GM19023 (cell line): ENCODE results near the gene STARD3.

Experiments used
- ATAC-seq: cut with Tn5 transposase; IDR thresholded peaks from one replicate; pipeline ENCODE4 v1.9.1; 2021; ENCODE audit warnings: mild to moderate bottlenecking, moderate library complexity; ENCODE audit not compliant: unreplicated experiment

STARD3 gene

DNA sequence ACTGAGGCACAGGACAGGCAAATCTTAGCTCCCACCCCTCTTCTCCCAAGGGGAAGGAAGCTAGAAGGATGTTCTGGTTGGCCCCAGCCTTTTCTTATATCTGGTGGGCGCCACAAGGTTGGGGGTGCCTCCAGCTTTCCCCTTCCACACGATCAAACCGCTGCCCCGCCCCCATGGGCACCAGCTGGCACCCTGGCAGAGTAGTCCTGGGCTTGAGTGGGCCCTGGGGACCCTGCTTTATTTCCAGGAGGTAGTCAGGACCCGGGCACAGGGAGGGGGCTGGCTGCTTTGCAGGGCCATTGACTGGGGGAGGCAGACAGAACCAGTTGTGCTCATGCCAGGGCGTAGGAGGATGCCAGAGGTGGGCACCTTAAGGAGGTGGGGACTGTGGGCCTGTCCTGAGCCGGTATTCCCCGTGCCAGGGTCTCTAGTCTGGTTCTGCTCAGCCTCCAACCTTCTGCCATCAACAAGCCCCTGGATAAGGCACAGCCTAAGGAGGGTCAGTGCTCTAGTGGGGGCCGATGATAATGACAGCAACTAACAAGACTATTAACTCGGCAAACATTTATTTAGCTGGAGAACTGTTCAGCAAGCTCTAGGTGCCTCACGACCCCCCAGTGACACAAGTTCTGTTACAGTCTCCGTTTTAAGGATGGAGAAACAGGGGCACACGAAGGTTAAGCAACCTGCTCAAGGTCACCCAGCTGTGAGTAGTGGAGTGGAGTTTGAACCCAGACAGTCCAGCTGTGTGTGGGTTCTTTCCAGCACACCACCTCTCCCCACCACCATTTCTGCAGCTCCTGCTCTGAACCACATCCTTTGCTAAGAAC lies 17.8 kb upstream of the STARD3 start:
- ATAC-seq = no peak

DNA sequence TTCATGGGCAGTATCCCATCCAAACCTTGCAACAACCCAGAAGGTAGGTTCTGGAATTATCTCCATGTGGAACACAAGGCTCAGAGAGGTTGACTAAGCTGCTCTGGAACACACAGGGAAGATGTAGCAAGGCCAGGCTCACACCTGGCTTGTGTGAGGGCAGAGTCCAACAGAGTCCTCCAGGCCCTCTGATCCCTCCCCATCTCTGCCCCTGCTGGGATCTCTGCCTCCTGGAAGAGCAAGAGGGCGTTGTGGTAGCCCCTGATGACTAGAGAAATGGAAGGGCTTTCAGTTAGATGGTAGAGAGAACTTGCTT lies 17.2 kb upstream of the STARD3 start:
- no peak for ATAC-seq

DNA sequence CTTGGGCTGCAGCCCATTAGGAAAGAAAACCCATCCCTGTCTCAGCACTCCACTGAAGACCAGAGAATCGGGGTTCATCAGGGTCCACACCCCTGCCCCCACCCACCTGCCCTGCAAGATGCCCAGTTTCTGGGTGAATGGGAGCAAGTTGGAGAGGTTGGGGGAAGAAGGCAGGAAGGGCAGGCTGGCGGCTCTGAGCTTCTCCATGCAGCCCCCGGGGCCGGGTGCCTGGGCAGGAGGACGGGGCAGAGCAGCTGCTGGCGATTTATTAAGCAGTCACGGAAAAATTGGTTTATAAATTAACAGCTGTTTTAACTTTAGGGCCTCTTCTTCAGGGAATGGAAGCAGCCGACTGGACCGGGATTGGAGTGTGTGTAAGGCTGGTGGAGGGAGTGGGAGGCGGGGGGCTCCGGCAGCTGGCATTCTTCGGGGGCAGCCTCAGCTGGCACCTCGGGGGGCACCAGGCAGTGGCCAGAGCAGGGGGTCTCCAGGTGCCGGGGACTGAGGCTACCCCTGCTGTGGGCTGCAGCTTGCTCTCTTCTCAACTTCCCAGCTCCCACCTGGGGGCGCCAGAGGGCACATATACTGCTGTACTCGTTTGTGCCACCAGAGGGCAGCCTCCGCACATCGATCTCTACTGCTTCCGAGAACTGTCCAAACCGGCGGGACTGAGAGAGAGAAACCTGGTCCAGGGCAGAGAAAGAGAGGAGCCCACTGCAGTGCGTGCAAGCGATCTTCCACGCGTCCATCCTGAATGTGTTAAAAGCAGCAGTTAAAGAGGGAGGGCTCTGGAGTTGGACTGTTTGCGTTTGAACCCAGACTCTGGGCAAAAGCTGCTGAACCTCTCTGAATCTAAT lies 15.2 kb upstream of the STARD3 start:
- ATAC-seq = no peak

DNA sequence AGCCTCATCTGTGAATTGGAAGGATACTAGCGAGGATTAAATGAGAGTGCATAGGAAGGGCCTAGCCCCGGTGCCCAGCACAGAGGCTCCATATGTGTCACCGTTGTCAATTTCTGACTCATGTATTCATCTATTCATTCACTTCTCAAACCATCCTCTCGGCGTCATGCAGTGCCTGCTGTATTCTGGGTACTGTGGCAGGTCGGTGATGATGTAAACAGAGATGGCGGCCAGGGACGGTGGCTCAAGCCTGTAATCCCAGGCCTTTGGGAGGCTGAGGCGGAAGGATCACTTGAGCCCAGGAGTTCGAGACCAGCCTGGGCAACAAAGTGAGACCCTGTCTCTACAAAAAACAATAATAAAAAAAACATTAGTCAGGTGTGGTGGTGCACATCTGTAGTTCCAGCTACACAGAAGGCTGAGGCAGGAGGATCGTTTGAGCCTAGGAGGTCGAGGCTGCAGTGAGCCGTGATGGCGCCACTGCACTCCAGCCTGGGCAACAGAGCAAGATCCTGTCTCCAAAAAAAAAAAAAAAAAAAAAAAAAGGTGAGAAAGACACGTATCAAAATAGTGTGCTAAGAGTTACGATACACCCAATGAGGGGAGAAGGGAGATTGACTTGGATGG lies 14.5 kb upstream of the STARD3 start:
- ATAC-seq = no peak

DNA sequence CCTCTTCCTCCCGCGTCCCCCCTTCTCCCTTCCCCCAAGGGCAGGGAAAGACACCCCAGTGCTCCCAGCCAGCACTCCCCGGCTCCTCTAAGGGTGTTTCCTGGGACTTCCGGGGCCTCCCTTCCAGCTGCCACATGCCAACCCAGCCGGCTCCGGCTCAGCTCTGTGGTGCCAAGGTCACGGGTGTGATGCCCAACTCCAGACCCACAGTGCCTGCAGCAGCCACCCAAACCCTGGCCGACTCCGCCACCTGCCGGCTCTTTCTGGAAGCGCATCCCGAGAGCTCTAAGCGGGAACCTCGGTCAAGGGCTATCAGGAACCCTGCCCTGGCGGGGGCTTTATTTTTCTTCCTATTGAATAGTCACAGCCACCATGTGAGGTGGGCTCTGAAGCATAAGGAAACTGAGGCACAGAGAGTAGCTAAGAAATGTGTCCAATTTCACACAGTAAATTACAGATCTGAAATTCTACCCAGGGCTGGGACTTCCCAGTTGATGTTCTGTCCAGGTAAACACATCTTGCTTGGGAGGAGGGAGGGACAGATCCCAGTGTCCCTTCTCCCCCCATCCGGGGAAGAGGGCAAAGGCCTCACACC lies 13.5 kb upstream of the STARD3 start:
- ATAC-seq = no peak

DNA sequence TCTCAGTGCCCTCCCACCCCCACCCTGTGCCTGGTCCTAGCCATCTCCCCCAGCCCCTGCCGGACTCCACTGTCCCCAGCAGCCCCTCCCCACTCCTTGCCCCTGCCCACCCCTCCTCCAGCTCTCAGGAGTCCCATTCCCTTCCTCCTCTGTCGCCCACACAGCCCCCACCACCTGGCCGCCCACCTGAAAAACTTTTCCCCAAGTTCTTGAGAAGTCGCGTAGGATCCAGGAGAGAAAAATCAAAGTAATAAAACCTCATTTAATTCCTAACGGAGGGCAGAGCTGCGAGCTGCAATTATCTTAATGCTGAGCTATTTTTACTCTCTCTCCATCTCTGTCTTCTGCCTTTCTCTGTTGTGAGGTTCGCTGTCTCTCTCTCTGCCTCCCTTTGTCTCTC lies 12.6 kb upstream of the STARD3 start:
- ATAC-seq = no peak

DNA sequence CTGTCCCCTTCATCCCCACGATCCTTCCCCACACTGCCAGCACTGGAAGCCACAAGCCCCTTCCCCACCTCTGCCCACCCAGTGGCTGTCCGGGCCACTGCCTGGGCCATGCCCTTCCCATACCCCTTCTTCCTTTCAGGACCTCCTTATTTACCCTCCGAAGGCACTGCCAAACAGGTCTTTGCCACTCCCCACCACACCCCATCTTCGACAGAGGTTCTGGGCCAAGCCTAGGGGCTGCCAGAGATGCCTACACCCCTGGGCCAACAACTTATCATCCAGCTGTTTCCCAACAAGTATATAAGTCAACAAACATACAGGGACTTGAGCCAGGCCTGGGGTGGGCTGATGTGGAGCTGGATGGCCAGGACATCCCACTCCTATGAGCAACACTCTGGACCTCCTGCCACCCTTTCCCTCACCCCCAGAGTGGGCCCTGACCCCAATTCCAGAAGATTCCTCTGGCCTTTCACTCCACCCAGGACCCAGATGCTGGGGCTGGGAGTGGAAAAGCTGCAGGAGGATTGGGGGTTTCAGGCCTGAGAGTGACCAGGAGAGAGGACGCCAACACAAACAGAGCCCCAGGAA lies 11.7 kb upstream of the STARD3 start:
- ATAC-seq = no peak

DNA sequence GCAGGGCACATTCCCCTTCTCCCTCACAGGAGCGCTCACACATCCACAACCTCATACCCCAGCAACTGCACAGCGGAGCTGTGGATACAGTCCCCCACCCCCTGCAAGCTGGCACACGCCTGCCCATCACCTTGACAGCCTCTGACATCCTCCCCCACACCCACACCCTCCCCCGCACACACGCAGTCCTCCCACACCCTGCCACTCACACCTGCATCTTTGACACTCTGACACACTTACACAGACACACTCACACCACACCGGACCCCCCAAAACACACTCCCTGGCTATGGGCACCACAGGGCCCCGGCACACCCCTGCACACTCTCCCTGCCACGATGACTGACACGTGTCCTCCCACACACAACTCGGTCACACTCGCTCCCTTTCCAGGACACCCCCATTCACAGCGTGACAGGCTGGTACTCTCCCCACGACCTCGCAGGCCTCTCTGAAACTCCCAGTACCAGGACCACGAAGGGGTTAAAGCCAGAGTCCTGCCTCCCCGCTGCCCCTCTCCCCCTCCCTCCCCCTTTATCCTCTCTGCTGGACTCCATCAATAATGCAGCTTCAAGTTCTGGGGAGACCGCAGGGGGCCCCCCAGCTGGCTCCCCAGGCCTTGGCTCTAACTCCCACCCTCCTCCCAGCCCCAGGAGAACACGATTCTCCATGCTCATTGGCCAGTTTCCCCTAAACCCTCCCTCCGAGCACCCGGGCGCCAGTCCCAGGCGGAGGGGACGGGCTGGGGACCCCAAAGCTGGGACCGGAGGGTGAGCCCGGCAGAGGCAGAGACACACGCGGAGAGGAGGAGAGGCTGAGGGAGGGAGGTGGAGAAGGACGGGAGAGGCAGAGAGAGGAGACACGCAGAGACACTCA lies 10.5 kb upstream of the STARD3 start, which contains the start of gene PPP1R1B:
Gene PPP1R1B (plus strand): TSS at position 782 of the 876 bp plus-strand sequence. CDS start 441 bp downstream, outside the sequence.
- ATAC-seq = no peak

DNA sequence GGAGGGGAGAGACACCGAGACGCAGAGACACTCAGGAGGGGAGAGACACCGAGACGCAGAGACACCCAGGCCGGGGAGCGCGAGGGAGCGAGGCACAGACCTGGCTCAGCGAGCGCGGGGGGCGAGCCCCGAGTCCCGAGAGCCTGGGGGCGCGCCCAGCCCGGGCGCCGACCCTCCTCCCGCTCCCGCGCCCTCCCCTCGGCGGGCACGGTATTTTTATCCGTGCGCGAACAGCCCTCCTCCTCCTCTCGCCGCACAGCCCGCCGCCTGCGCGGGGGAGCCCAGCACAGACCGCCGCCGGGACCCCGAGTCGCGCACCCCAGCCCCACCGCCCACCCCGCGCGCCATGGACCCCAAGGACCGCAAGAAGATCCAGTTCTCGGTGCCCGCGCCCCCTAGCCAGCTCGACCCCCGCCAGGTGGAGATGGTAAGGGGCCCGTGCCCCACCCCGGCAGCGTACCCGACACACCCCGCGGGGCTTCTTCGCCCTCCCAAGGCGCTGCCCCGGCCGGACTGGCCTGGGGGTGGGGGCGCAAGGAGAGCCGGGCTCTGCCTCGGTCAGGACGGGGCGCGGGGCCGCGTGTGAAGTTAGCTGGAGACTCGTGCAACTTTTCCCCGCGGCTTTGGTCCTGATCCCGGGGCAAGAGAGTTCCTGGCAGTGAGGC lies 9.8 kb upstream of the STARD3 start:
- ATAC-seq = no peak

DNA sequence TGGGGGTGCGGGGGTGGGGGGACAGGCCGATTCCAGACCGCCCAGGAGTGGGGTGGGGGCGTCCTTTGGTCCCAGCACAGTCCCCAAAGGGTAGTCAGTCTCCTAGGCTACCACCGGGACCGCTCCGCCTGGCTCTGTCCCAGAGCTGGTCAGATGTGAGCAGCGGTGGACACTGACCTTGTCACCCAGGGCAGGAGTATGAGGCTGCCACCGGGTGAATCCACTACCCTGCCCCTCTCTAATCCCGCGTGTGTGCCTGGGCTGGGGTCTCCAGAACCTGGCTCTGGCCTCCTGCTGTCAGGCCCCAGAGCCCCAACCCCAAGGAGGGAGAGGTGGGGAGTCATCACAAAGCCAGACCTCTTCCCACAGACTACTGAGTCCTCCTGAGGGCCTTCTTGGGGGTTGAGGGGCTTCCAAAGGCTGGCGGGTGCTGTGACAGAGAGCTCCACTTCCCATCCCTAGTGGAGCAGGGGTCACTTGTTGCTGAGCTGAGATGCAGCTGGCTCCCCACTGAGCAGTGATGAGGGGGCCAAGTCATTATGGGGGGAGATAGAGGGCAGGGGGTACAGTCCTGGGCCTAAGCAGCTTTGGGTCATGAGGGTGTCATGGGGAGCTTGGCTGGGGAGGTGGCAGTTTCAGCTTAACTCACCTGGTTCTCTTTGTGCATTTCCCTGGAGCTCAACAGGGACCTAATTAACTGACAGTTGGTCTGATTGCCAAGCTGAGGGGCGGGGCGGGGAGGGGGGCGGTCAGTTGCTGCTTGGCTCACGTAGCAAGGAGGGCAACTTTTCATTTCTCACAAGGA lies 9.0 kb upstream of the STARD3 start:
- no peak for ATAC-seq

DNA sequence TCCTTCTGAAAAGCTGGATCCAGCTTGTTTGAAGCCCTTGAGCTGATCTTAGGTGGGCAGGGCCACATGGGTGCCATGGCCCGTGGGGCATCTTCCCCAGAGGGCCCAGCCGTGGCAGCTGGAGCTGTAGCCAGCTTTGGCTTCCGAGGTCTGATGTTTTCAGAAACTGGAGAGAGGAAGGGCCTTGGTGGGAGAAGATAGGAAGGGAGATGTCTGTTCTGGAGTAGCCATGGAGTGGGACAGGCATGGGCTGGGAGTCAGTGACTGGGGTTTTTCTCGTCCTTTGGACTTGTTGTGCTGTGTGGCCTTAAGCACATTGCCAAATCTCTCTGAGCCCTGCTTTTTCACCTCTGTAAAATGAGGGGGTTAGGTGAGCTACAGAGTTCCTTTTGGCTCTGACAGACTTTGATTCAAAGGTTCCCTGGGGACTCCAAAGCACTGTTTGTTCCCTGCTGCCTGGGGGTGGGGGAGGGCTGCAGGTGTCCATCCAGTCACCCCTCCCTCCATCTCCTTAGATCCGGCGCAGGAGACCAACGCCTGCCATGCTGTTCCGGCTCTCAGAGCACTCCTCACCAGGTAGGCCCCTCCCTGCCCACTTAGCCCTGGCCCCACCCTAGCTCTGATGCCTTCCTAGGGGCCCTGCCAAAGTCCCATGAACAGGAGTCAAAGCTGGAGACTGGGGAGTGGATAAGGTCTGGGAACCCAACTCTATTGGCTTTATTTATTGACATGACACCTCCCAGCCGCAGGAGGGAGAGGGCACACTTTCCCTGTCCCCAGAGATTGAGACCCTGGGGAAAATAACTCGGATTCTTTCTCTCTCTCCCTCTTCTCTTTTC lies 8.1 kb upstream of the STARD3 start:
- no peak for ATAC-seq

DNA sequence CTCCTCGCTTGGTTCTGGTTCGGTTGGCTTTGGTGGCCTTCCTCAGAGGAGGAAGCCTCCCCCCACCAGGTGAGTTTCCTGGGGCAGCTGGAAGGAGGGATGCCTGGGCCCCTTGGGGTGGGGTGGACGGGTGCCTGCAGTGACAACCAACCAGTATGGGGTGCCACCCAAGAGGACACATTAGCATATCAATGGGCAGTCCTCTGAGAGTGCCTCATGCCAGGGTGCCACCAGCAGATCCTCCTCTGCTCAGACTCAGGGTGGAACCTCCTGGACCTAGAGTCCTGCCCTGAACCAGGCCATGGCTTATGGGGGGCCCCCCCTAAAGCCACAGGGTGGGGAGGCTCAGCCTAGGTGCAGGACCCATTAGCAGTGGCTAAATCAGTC lies 7.5 kb upstream of the STARD3 start:
- ATAC-seq = no peak

DNA sequence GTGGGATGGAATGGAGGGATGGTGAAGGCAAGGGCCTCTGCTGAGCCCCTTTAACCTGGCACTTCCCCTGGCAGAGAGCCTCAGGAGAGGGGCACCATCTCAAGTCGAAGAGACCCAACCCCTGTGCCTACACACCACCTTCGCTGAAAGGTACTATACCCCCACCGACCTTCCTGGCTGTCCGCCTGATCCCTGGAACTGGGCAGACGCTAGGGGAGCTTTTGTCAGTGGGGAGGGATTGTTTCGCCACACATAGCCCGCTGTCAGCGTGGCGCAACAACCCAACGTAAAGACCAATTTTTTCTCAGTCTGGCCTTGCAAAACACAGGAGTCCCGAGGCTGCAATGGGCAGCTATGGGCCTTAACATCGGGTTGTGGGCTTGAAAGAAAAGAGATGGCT lies 7.0 kb upstream of the STARD3 start:
- ATAC-seq = no peak

DNA sequence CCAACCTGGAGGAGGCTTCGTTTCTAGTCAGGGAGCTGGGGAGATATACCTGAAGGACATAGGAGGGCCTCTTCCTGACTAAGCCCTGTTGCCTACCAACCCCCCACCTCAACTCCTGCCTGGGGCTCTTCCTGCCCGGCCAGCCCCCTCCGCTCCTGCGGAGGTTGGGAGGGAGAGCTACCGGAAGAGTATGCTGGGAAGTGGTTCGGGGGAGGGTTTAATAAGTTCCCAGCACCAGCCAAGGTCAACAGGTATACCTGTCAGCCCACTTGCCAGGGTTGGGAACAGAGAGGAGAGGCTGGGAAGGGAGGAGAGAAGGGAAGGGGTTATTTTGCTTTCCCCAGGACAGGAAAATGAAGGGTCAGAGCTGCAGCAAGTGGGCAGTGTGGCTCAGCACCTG lies 5.5 kb upstream of the STARD3 start:
- ATAC-seq = no peak

DNA sequence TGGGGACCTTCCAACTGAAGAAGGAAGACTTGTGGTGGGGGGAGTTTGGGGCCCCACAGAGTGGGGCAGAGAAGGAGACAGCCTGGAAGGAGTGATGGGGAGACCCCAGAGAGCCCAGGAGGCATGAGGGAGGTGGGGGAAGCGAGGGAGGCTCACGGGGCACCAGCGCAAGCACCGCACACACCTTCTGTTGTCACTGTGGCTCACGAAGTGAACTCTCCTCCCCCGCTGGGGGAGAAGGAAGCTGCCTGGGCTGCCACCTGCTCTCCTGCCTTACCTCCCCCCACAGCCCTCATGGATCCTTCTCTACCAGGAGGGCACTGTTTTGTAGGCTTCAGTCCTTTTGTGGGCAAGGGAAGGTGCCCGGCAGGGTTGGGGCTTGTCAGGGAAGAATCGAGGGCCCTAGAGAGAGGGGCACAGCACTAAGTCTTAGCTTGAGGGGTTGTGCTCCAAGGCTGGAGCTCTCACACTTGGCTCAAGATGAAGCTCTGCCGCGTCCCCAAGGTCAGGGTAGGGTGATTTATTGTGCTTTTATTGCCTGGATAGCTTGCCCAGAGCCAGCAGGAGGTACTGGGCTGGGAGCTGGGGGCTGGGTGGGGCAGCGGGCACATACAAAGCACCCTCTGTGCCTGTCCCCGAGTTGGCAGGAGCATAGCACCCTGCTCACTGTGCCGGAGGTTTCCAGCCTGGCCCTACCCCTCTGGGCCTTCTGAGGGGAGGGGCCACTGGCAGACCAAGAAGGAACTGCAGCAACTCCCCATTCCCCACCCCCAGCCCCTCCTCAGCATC lies 4.6 kb upstream of the STARD3 start:
- no peak for ATAC-seq

DNA sequence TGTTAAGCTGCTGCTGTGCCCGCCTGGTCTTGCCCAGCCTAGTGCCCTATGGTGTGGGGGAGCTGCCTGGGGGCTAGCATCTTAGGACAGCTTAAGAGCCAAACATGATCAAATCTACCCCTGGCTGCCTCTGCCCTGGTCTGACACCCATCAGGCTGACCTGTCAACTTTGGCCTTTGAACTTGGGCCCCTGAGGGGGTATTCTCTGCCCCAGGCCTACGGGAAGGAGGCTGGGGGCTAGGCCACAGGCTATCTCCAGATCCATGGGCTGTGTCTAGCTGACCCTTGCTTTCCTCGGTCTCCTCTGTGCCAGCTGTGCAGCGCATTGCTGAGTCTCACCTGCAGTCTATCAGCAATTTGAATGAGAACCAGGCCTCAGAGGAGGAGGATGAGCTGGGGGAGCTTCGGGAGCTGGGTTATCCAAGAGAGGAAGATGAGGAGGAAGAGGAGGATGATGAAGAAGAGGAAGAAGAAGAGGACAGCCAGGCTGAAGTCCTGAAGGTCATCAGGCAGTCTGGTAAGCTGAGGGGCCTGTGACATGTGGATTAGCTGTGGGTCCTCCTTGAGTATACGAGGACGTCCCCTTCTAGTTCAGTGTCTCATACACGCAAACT lies 3.3 kb upstream of the STARD3 start:
- ATAC-seq = no peak
